T-helper 17 cell (primary cell): Measurements from ENCODE around the gene RRP8. TPM values are rescaled to one million over a fixed set of nuclear protein-coding genes. Genes with fewer than 3 reads are reported as not detected.
A peak's percentile ranks its signal among the peaks of the same experiment; 100 is the strongest.

Source experiments
- ATAC-seq: fragments of 150-1000 bp; cut with Tn5 transposase; 2 replicates; pipeline ENCODE4 v1.10.0; 2021; ENCODE audit warnings: mild to moderate bottlenecking, moderate library complexity
- DNase-seq, 3 donors: peaks; one replicate each; pipeline versions ENCODE4 v3.0.0 to v3.0.0-alpha.2; 2020 to 2021
- H3K9me3 ChIP-seq: one replicate; pipeline ENCODE4 v1.7.0; 2013; ENCODE audit warnings: low read length, mild to moderate bottlenecking; ENCODE audit not compliant: control insufficient read depth, poor library complexity, severe bottlenecking
- H3K27ac Mint-ChIP-seq: one replicate; pipeline ENCODE4 v1.8.0; 2022; ENCODE audit warnings: mild to moderate bottlenecking, moderate library complexity, mixed read lengths
- H3K27me3 Mint-ChIP-seq: one replicate; pipeline ENCODE4 v1.8.0; 2022; ENCODE audit warnings: mixed read lengths
- H3K36me3 Mint-ChIP-seq: one replicate; pipeline ENCODE4 v1.8.0; 2022; ENCODE audit warnings: low read depth, mixed read lengths
- H3K4me1 Mint-ChIP-seq: one replicate; pipeline ENCODE4 v1.8.0; 2022; ENCODE audit warnings: mild to moderate bottlenecking, mixed read lengths
- H3K4me3 Mint-ChIP-seq: one replicate; pipeline ENCODE4 v1.8.0; 2022; ENCODE audit warnings: mild to moderate bottlenecking, moderate library complexity, mixed read lengths
- total RNA-seq, 4 donors: library from RNA in 2 of 4; stranded (reverse) in 2 of 4; gene quantifications; one replicate each; pipeline ENCODE4 v1.2.3 and lab custom pipeline; 2022 to 2026

RRP8 gene
- total RNA-seq (10 to 100 TPM; 18.5 to 26.7 TPM), total RNA-seq (lab: John Stamatoyannopoulos, UW) (38.2 to 75.6 reads per million in 2 donors)

DNA sequence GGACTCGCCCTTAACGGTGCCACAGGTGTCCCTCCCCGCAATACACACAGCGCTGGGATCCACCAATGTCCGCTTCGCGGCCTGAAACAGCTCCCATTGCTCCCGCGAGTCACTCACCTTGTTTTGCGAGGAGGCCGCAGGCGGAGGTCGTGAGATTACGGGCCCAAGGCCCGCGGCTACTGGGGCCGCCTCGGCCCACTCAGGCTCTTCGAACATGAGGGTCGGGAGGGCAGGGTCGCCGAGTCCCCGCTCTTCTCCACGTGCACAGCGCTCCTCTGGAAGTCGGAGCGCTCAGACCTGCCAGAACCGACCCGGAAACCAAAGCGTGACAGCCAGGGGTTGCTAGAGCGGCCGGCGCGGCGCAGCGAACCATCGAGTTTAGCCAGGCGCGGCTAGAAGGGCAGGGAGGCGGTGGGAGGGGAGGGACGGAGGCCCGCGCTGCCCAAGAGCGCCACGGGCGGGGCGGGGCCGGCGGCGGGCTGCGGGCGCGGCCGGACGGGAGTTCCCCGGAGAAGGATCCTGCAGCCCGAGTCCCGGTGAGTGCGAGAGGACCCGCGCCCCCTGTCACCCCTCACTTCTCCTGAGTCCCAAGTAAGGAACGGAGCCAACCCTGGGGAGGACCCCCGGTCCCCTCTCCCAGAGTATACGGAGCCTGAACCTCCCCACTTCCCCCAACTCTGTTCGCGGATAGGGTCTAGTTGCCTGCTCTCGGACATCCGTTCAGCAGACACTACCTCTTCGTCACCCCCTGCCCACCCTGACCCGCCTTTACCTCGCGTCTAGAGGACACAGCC lies at the start of gene RRP8, which contains the start of gene ILK:
TSS of gene RRP8 (minus strand) at position 330 of the 794 bp plus-strand sequence. CDS start at position 216, 114 bp downstream.
TSS of gene ILK (plus strand) at position 488 of the 794 bp plus-strand sequence. CDS start 498 bp downstream, outside the sequence.
- Mint-ChIP-seq H3K36me3 (peaks cover 6% of the 10 kb centered on the region), H3K27me3 (no peaks in the 10 kb centered on the region), H3K4me3 (no peak within 1 kb of the TSS), H3K27ac (no peak within 1 kb of the TSS), H3K4me1 (peaks cover 35% of the 10 kb centered on the region)
- peak; percentile 75 to 81 (median 75) for DNase-seq
- H3K9me3 ChIP-seq: no peaks in the 10 kb centered on the region
- peak; percentile 84 for ATAC-seq

DNA sequence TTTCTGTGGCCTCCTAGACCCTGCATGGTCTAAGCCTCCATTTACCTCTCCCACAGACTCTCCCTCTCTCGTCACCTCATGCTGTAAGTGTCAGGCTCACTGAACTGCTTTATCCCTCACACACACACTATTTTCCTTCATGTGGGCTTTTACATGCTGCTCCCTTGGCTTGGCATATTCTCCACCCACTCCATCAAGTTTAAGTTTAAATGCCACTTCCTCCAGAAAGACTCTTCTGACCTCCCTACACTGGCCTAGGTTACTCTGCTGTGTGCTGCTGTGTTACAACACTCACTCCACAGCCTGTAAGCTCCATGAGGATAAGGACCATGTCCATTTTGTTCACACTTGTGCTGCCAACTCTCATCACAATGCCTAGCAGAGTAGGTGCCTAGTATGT lies 49.7 kb upstream of the RRP8 start:
- H3K27ac Mint-ChIP-seq: no peak overlapping the region
- peaks cover 11% of the 10 kb centered on the region for H3K4me1 Mint-ChIP-seq
- H3K4me3 Mint-ChIP-seq: no peak overlapping the region
- no peaks in the 10 kb centered on the region for H3K27me3 Mint-ChIP-seq
- no peak for DNase-seq
- H3K36me3 Mint-ChIP-seq: peaks cover 6% of the 10 kb centered on the region
- H3K9me3 ChIP-seq: no peaks in the 10 kb centered on the region
- ATAC-seq: no peak

DNA sequence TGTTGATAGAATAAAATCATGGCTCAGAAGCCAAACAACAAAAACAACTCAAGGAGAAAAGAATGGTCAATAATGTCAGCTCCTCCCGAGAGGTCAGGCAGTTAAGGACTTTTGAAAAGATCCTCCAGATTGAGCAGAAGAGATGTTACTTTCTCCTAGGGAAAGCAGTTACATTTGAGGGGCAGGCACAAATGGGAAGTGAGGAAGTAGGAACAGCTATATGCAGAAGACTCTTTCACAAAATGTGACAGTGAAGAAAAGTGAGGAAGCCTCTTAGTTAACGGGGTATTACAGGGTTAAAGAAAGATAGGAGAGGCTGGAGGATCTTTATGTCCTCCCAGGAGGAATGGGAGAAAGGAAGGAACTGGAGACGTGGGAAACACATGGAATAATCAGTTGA lies 48.8 kb upstream of the RRP8 start:
- ATAC-seq (no peak), DNase-seq (no peak)
- Mint-ChIP-seq H3K27me3 (no peaks in the 10 kb centered on the region), H3K27ac (no peak overlapping the region), H3K4me3 (no peak overlapping the region), H3K36me3 (peaks cover 6% of the 10 kb centered on the region), H3K4me1 (peaks cover 11% of the 10 kb centered on the region)
- H3K9me3 ChIP-seq: no peaks in the 10 kb centered on the region

DNA sequence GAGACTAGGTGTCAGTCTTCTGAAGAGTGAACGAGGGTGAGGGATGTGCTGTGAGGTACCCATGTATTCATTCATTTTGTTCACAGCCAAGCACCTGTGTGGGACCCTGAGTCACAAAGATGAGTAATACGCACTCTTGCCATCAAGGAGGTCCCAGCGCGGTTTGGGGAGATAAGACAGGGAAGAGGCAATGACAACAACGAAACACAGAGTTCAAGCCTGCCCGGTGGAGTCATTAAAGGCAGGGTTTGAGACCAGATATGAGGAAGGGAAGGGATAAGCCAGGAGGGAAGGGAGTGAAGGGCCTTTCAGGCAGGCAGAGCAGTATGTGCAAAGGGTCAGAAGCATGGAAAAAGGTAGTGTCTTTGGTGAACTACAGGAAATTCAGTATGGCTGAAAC lies 47.6 kb upstream of the RRP8 start:
- no peak for ATAC-seq

DNA sequence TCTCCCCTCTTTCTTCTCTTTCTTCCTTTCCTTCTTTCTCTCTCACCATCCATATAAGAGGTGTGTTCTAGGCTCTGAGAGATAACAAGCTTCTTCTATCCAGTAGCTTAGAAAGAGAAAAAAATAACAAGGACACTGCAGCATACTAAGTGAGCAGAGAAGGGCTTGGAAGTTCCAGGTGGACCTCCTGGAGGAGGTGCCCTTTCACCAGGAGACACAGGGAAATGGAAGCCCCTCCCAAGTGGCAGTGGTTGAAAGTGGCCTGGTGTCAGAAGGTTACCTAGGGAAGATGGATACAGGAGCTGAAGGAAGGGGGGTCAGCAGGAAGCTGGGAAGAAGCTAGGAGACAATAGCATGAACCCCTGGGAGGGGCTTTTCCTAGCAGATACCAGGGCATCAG lies 46.7 kb upstream of the RRP8 start:
- no peak overlapping the region for H3K4me3 Mint-ChIP-seq
- no peaks in the 10 kb centered on the region for H3K36me3 Mint-ChIP-seq
- H3K9me3 ChIP-seq: no peaks in the 10 kb centered on the region
- ATAC-seq: no peak
- no peak for DNase-seq
- H3K27me3 Mint-ChIP-seq: no peaks in the 10 kb centered on the region
- no peak overlapping the region for H3K27ac Mint-ChIP-seq
- no peaks in the 10 kb centered on the region for H3K4me1 Mint-ChIP-seq

More for the DNA sequence above, 47.6 kb upstream of the RRP8 start:
- no peaks in the 10 kb centered on the region for H3K9me3 ChIP-seq
- Mint-ChIP-seq H3K4me3 (no peak overlapping the region), H3K27me3 (no peaks in the 10 kb centered on the region), H3K4me1 (peaks cover 2% of the 10 kb centered on the region), H3K36me3 (peaks cover 1% of the 10 kb centered on the region), H3K27ac (no peak overlapping the region)
- DNase-seq: no peak

DNA sequence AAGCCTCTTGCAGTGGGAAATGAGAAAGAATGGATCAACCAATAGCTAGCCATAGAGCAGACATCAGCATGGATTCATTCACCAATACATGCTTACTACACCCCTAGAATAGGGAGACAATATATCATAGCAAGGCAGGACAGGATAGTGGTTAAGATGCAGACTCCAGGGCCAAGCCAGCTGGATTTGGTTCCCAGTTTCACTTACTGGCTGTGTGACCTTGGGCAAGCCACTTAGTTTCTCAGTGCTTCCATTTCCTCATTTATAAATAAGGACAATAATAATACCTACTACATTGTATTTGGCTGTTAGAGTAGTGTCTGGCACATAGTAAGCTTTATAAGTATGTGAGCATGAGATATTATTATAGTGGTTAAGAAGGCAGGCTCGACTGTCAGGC lies 45.1 kb upstream of the RRP8 start:
- Mint-ChIP-seq H3K27me3 (no peaks in the 10 kb centered on the region), H3K4me1 (no peaks in the 10 kb centered on the region), H3K36me3 (no peaks in the 10 kb centered on the region), H3K4me3 (no peak overlapping the region), H3K27ac (no peak overlapping the region)
- DNase-seq (no peak), ATAC-seq (no peak)
- no peaks in the 10 kb centered on the region for H3K9me3 ChIP-seq

DNA sequence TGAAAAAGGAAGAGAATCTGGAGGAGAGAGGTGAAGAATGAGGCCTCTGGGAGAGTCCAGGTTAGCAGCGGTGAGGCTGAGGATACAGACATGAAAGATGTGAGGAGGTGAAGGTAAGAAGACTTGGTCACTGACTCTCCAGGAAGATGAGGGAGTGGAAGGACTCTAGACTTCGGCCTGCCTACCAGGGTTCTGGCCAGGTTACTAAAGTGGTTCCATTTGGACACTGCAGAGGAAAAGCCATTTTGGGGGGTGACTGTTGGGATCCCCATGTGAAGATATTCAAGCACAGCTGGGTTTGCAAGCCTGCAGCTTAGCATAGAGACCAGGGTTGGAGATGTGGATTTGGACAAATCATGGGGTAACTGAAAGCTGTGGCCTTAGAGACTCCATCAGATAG lies 44.4 kb upstream of the RRP8 start:
- no peak overlapping the region for H3K4me3 Mint-ChIP-seq
- H3K36me3 Mint-ChIP-seq: no peaks in the 10 kb centered on the region
- no peak for ATAC-seq
- H3K9me3 ChIP-seq: no peaks in the 10 kb centered on the region
- no peaks in the 10 kb centered on the region for H3K4me1 Mint-ChIP-seq
- no peak for DNase-seq
- H3K27me3 Mint-ChIP-seq: no peaks in the 10 kb centered on the region
- H3K27ac Mint-ChIP-seq: no peak overlapping the region

DNA sequence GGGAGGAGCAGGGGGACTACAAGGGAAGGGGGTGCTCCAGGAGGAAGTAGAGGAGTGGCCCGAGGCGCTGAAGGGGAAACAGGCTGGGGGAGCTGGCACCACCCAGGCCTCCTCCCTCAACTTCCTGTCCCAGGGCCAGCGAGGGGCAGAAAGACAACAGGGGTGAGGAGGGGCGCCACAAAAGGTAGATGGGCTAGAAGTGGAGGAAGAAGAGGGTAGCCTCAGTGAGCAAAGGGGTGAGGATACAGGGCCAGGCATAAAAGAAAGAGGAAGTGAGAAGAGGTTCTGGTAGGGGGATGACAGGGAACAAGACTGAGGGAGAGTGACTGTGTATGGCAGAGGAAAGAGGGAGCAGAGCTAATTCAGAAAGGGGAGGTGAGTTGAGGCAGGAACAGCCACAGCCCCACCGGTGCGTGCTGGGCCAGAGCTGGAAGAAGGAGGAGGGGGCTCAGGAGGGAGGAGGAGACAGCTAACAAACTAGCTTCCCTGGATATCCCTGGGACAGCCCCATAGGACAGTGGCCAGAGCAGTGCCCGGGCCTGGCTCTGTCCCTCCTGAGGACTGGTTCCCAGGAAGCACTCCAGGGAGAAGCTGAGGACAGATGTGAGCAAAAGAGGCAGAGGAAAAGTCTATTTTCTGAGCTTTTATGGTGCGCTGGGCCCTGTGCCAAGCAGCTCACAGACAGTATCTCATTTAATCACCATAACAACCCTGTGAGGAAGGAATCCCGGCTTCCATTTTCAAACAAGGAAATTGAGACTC lies 43.7 kb upstream of the RRP8 start:
- H3K4me3 Mint-ChIP-seq: no peak overlapping the region
- no peaks in the 10 kb centered on the region for H3K9me3 ChIP-seq
- DNase-seq (no peak), ATAC-seq (peak; percentile 68)
- no peaks in the 10 kb centered on the region for H3K27me3 Mint-ChIP-seq
- H3K27ac Mint-ChIP-seq: no peak overlapping the region
- no peaks in the 10 kb centered on the region for H3K4me1 Mint-ChIP-seq
- no peaks in the 10 kb centered on the region for H3K36me3 Mint-ChIP-seq

DNA sequence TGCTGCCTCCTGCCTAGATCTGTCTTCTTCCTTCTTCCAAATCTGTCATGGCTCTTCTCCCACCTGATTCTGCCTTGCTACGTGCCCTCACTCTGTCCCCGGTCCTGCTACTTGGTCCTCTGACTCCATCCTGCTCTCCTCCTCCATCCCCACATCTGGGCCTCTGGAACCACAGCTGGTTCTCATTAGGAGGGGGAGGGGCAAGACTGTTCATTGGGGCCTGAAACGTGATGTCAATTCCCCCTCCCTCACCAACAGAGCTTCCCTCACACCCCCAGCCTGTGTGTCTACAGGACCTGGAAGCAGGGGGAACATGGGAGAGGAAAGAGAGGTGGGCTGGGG lies 43.1 kb upstream of the RRP8 start:
- Mint-ChIP-seq H3K27me3 (no peaks in the 10 kb centered on the region), H3K4me1 (no peaks in the 10 kb centered on the region), H3K27ac (no peak overlapping the region), H3K4me3 (no peak overlapping the region), H3K36me3 (no peaks in the 10 kb centered on the region)
- DNase-seq (no peak), ATAC-seq (no peak)
- H3K9me3 ChIP-seq: no peaks in the 10 kb centered on the region

DNA sequence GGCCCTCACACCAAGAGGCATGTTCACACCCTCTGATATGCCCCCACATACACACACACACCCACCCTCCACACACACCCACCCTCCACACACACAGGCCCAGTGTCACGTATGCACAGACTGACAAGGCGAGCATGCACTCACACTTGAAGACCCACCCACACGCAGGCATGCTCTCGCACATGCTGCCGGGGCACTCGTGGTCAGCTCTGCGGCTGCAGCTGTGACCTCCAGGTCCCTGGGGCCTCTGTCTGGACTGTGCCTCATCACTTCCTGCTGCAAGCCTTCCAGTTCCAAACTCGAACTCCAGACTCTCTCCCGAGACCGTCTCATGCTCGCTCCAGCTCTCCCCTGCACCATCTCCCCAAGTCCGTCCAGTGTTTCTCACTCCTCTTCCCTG lies 42.7 kb upstream of the RRP8 start:
- Mint-ChIP-seq H3K27me3 (no peaks in the 10 kb centered on the region), H3K27ac (no peak overlapping the region), H3K36me3 (no peaks in the 10 kb centered on the region), H3K4me3 (no peak overlapping the region), H3K4me1 (no peaks in the 10 kb centered on the region)
- no peak for ATAC-seq
- no peak for DNase-seq
- H3K9me3 ChIP-seq: no peaks in the 10 kb centered on the region

DNA sequence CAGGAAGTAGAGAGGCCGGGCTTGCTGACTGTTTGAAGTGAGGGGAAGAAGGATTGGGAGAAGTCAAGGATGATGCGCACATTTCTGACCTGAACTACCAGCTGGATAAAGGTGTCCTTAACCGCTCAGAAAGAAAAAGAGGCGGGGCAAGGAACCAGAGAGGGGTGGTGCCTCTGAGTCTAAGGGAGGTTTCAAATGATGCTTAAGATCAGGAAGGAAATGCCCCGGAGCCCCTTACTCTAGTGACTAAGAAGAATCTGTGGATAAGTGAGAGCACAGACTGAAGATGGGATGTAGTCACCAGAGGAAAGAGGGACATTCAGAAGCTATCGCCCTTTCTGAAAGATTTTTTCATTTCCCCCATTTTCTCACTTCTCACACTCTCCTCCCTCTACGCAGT lies 39.5 kb upstream of the RRP8 start:
- Mint-ChIP-seq H3K4me1 (peaks cover 4% of the 10 kb centered on the region), H3K36me3 (no peaks in the 10 kb centered on the region), H3K27ac (no peak overlapping the region), H3K27me3 (no peaks in the 10 kb centered on the region), H3K4me3 (no peak overlapping the region)
- H3K9me3 ChIP-seq: no peaks in the 10 kb centered on the region
- ATAC-seq (no peak), DNase-seq (no peak)

DNA sequence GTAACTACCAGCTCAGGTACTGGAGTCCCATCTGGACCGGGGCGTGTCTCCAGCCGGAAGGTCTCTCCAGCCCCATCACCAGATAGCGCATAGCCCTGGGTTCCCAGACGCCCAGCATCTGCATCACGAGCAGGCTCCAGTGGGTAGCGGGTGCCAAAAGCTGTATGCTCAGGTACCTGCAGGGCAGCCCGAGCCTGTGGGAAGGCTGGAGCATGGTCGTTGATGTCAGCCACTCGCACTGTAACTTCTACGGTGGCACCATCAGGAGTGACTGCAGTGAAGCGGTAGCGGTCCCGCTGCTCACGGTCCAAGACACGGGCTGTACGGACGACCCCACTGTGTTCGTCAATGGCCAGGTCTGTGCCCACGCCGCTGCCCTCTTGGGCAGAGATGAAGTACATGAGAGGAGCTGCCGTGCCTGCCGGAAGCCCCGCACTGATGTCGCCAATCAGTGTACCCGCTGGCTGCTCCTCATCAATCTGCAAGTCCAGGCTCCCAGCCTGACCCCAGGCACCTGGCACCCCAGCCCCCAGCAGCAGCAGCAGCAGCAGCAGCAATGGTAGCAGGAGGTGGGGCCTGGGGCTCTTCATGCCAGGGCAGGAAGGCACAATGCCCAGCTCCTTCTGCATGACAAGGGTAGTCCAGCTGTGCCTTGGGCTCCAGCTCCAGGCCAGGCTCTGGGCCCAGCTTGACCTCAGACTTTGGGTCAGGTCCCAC lies 37.7 kb upstream of the RRP8 start:
- Mint-ChIP-seq H3K27me3 (no peaks in the 10 kb centered on the region), H3K4me3 (no peak overlapping the region), H3K4me1 (peaks cover 4% of the 10 kb centered on the region), H3K27ac (no peak overlapping the region), H3K36me3 (no peaks in the 10 kb centered on the region)
- ATAC-seq: no peak
- DNase-seq: no peak
- no peaks in the 10 kb centered on the region for H3K9me3 ChIP-seq
